GM23248 (cell line): ENCODE measurements around the gene PDZD7. TPM values are rescaled to one million over a fixed set of nuclear protein-coding genes. Genes with fewer than 3 reads are reported as not detected.

ENCODE experiments used
- DNase-seq: peaks from one replicate; pipeline ENCODE4 v3.0.0-alpha.2; 2015
- H2AFZ ChIP-seq: fragments of 200-600 bp; sonication (generic); 2 replicates; pipeline ENCODE4 v1.6.1; 2016; ENCODE audit warnings: antibody characterized with exemption
- H3F3A ChIP-seq: fragments of 200-600 bp; sonication (generic); 2 replicates; pipeline ENCODE4 v1.6.1; 2016; ENCODE audit warnings: mild to moderate bottlenecking, antibody characterized with exemption, mixed run types; ENCODE audit not compliant: insufficient read depth
- H3K27ac ChIP-seq: fragments of 200-600 bp; sonication (generic); 2 replicates; pipeline ENCODE4 v1.5.1; 2016; ENCODE audit warnings: mild to moderate bottlenecking
- H3K27me3 ChIP-seq: fragments of 200-600 bp; sonication (generic); replicated peaks from 2 replicates; pipeline ENCODE4 v1.6.1; 2016; ENCODE audit warnings: mild to moderate bottlenecking; ENCODE audit not compliant: insufficient read depth
- H3K36me3 ChIP-seq: fragments of 200-600 bp; sonication (generic); 2 replicates; pipeline ENCODE4 v1.6.1; 2016; ENCODE audit warnings: low read depth, mild to moderate bottlenecking
- H3K4me1 ChIP-seq: fragments of 200-600 bp; sonication (generic); 2 replicates; pipeline ENCODE4 v1.6.1; 2016; ENCODE audit warnings: mild to moderate bottlenecking; ENCODE audit not compliant: insufficient read depth
- H3K4me2 ChIP-seq: fragments of 200-600 bp; sonication (generic); one replicate; pipeline ENCODE4 v1.6.1; 2016; ENCODE audit warnings: mild to moderate bottlenecking; ENCODE audit not compliant: unreplicated experiment
- H3K4me3 ChIP-seq: fragments of 200-600 bp; sonication (generic); 2 replicates; pipeline ENCODE4 v1.5.1; 2016; ENCODE audit warnings: mild to moderate bottlenecking
- H3K79me2 ChIP-seq: fragments of 200-600 bp; sonication (generic); 2 replicates; pipeline ENCODE4 v1.6.1; 2016; ENCODE audit warnings: mild to moderate bottlenecking; ENCODE audit not compliant: insufficient read depth
- H3K9ac ChIP-seq: fragments of 200-600 bp; sonication (generic); 2 replicates; pipeline ENCODE4 v1.6.1; 2016; ENCODE audit warnings: mild to moderate bottlenecking
- H3K9me2 ChIP-seq: fragments of 200-600 bp; sonication (generic); 2 replicates; pipeline ENCODE4 v1.6.1; 2016; ENCODE audit warnings: mixed run types, mild to moderate bottlenecking, moderate library complexity; ENCODE audit not compliant: insufficient read depth
- H3K9me3 ChIP-seq: fragments of 200-600 bp; sonication (generic); one replicate; pipeline ENCODE4 v1.6.1; 2017; ENCODE audit warnings: low read depth
- H4K20me1 ChIP-seq: fragments of 200-600 bp; sonication (generic); 2 replicates; pipeline ENCODE4 v1.6.0; 2016; ENCODE audit not compliant: insufficient read depth
- EZH2 ChIP-seq: fragments of 200-600 bp; sonication (generic); IDR thresholded peaks from 2 replicates; pipeline ENCODE4 v1.6.1; 2018; ENCODE audit warnings: antibody characterized with exemption, mild to moderate bottlenecking; ENCODE audit not compliant: insufficient read depth, poor library complexity, severe bottlenecking
- EZH2phosphoT487 ChIP-seq: fragments of 200-600 bp; sonication (generic); IDR thresholded peaks from 2 replicates; pipeline ENCODE4 v1.6.1; 2018; ENCODE audit warnings: antibody characterized with exemption, moderate library complexity, mild to moderate bottlenecking, low read depth; ENCODE audit not compliant: insufficient read depth
- WGBS, 2 experiments: methylation state at CpG; one replicate each; pipeline ENCODE4 v1.1.6; 2015 to 2017; ENCODE audit warnings: low lambda C conversion rate in 2 of 2, low coverage in 1 of 2; ENCODE audit errors: missing lambda C conversion rate in 2 of 2; 5-methylcytosine and 5-hydroxymethylcytosine counted together
- in situ Hi-C: fragments of 300-500 bp; cut with MboI; formaldehyde crosslinking; loops from 2 replicates; pipeline ENCODE4 v1.15.0; 2020
- polyA plus RNA-seq: library from polyadenylated mRNA; unstranded; fragments of >200 nt; fragmentation: Nextera tagmentation; extraction: Ambion mirVana; gene quantifications from 2 replicates; pipeline ENCODE4 v1.2.1, GENCODE V29; 2016
- total RNA-seq: library from RNA; depleted of rRNA; stranded (reverse); fragments of >200 nt; shearing (Covaris generic); gene quantifications from 2 replicates; pipeline ENCODE4 v1.2.3, GENCODE V29; 2014

PDZD7 gene
- total and polyA plus RNA-seq, 2 experiments from 2014 or later, result 0.54 to 1.1 TPM

GRCh38 chr10:100968062-100968736 is 62.7 kb downstream of the PDZD7 start:
- in situ Hi-C loops, result no loop called here
- Histone ChIP-seq H3K27me3 (no peaks in the 10 kb centered on the region), H2AFZ (no peak overlapping the region), H3K79me2 (no peaks in the 10 kb centered on the region), H3K9ac (no peak overlapping the region), H3K9me3 (no peaks in the 10 kb centered on the region), H3K36me3 (peaks cover 5% of the 10 kb centered on the region; the same call in 1 of the 2 replicates), H3F3A (peaks cover 3% of the 10 kb centered on the region; the same call in 1 of the 2 replicates), H3K4me2 (no peak overlapping the region), H3K27ac (no peak overlapping the region), H3K4me3 (no peak overlapping the region), H3K9me2 (no peaks in the 10 kb centered on the region), H3K4me1 (0 out of 2 replicates have a peak, but pooled peaks cover 6% of the 10 kb centered on the region), H4K20me1 (no peaks in the 10 kb centered on the region)
- WGBS, 2 experiments, result 96 to 97% methylated on average over 2 of the region's 2 CpGs
- TF ChIP-seq EZH2 (no peak), EZH2phosphoT487 (no peak)
- DNase-seq, result no peak

- Histone ChIP-seq H3K9me3 (no peaks in the 10 kb centered on the region), H3K27ac (no peak overlapping the region), H3K4me1 (0 out of 2 replicates have a peak, but pooled peaks cover 6% of the 10 kb centered on the region), H3K4me3 (no peak overlapping the region), H3K9ac (no peak overlapping the region), H4K20me1 (no peaks in the 10 kb centered on the region), H3K79me2 (no peaks in the 10 kb centered on the region), H3K36me3 (peaks cover 13% of the 10 kb centered on the region), H2AFZ (no peak overlapping the region), H3F3A (peaks cover 3% of the 10 kb centered on the region; the same call in 1 of the 2 replicates), H3K4me2 (no peak overlapping the region), H3K9me2 (no peaks in the 10 kb centered on the region), H3K27me3 (no peaks in the 10 kb centered on the region)
- in situ Hi-C loops, result no loop called here
- WGBS, 2 experiments, result 56 to 63% methylated on average over 2 of the region's 2 CpGs
- TF ChIP-seq EZH2phosphoT487 (no peak), EZH2 (no peak)
- DNase-seq, result no peak
Measured at GRCh38 chr10:100967332-100967731, 63.6 kb downstream of the PDZD7 start.

- WGBS, 2 experiments, result 53 to 56% methylated on average over 2 of the region's 2 CpGs
- no peaks in the 10 kb centered on the region for H4K20me1 ChIP-seq
- H3K36me3 ChIP-seq, result peaks cover 18% of the 10 kb centered on the region
- no peak overlapping the region for H3K9ac ChIP-seq
- peaks cover 3% of the 10 kb centered on the region; the same call in 1 of the 2 replicates for H3F3A ChIP-seq
- H3K4me2 ChIP-seq, result no peak overlapping the region
- H3K4me3 ChIP-seq, result no peak overlapping the region
- H3K9me3 ChIP-seq, result no peaks in the 10 kb centered on the region
- in situ Hi-C loops, result no loop called here
- TF ChIP-seq EZH2phosphoT487 (no peak), EZH2 (no peak)
- 0 out of 2 replicates have a peak, but pooled peaks cover 6% of the 10 kb centered on the region for H3K4me1 ChIP-seq
- no peaks in the 10 kb centered on the region for H3K79me2 ChIP-seq
- no peak overlapping the region for H2AFZ ChIP-seq
- DNase-seq, result no peak
- no peaks in the 10 kb centered on the region for H3K27me3 ChIP-seq
- no peak overlapping the region for H3K27ac ChIP-seq
- H3K9me2 ChIP-seq, result no peaks in the 10 kb centered on the region
Measured at GRCh38 chr10:100966887-100967286, 64.0 kb downstream of the PDZD7 start.

- Histone ChIP-seq H3K9ac (no peak overlapping the region), H3K27ac (no peak overlapping the region), H3K9me3 (no peaks in the 10 kb centered on the region), H3K9me2 (no peaks in the 10 kb centered on the region), H3K4me2 (no peak overlapping the region), H3K36me3 (peaks cover 26% of the 10 kb centered on the region), H3K79me2 (no peaks in the 10 kb centered on the region), H2AFZ (no peak overlapping the region), H3K4me3 (no peak overlapping the region), H3K4me1 (0 out of 2 replicates have a peak, but pooled peaks cover 6% of the 10 kb centered on the region), H3K27me3 (no peaks in the 10 kb centered on the region), H4K20me1 (no peaks in the 10 kb centered on the region), H3F3A (peaks cover 3% of the 10 kb centered on the region; the same call in 1 of the 2 replicates)
- TF ChIP-seq EZH2phosphoT487 (no peak), EZH2 (no peak)
- no peak for DNase-seq
- WGBS, 2 experiments, result 70 to 73% methylated on average over 5 of the region's 5 CpGs
- in situ Hi-C loops, result no loop called here
Measured at GRCh38 chr10:100965820-100966219, 65.1 kb downstream of the PDZD7 start.
